ENCODE results near the gene NPAS3.

DNA sequence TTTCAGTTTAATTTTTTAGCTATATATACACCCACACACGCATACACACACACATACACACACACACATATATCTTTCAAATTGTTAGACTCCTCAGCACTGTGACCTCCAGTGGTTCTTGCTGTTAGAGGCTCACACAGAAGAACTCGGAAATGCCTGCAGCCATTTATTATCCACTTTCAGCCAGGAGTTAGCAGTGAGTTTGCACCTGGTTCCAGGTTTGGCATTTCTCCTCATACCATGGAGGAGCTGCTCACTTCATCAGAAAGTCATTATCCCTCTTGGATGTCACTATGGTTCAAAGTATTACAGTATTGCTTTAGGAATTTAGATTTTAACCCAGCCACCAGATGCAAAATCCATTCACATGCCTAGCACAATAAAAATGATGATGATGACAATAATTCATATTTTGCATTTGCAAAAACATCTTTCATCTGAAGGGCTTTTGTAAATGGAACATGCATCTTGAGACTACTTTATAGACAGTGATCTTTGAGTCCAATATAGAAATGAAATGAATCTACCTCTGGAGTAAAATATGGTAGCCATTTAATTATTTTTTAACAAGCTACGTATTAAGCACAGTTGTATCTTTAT is 42.3 kb downstream of the NPAS3 start:
- TF ChIP-seq, protein P1, sequence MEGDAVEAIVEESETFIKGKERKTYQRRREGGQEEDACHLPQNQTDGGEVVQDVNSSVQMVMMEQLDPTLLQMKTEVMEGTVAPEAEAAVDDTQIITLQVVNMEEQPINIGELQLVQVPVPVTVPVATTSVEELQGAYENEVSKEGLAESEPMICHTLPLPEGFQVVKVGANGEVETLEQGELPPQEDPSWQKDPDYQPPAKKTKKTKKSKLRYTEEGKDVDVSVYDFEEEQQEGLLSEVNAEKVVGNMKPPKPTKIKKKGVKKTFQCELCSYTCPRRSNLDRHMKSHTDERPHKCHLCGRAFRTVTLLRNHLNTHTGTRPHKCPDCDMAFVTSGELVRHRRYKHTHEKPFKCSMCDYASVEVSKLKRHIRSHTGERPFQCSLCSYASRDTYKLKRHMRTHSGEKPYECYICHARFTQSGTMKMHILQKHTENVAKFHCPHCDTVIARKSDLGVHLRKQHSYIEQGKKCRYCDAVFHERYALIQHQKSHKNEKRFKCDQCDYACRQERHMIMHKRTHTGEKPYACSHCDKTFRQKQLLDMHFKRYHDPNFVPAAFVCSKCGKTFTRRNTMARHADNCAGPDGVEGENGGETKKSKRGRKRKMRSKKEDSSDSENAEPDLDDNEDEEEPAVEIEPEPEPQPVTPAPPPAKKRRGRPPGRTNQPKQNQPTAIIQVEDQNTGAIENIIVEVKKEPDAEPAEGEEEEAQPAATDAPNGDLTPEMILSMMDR (IDR thresholded peaks at IDR 0.05; ENCODE audit: insufficient read depth, low read length), result no peak
- TF ChIP-seq POLR2AphosphoS5 (IDR thresholded peaks at IDR 0.05; ENCODE audit: low read depth), result no peak

Data from HL-60 (cell line).